ENCODE data around the gene KRTAP10-1. TPM values are rescaled to one million over a fixed set of nuclear protein-coding genes. Genes with fewer than 3 reads are reported as not detected.

The KRTAP10-1 gene
- total RNA-seq, 1 experiment from 2014 or later = not detected

GRCh38 chr21:44520326-44521300, 19.4 kb downstream of the KRTAP10-1 start:
- H3K4me1 ChIP-seq (ENCODE audit: control insufficient read depth, insufficient read depth, low read length) = no peaks in the 10 kb centered on the region
- CTCF ChIA-PET = no interaction called here
- in situ Hi-C loops (cut with HindIII; ENCODE audit: low pct_unique_long_range_greater_than_20kb, low sequenced_read_pairs) (no loop called here), intact Hi-C loops (cut with micrococcal nuclease; ENCODE audit: unreplicated experiment) (no loop called here)
- peaks cover 2% of the 10 kb centered on the region; the same call in 1 of the 2 replicates for H3K36me3 ChIP-seq (ENCODE audit: control insufficient read depth, insufficient read depth, low read length)
- DNase-seq (ENCODE audit: low read depth, low spot score) (no peak), ATAC-seq (no peak)
- TF ChIP-seq POLR2AphosphoS5 (IDR thresholded peaks at IDR 0.05; ENCODE audit: low read depth, low read length) = no peak
- POLR2A ChIA-PET = no interaction called here
- H3K9me3 ChIP-seq (ENCODE audit: control insufficient read depth, insufficient read depth, low read depth, low read length) = no peaks in the 10 kb centered on the region
- no peaks in the 10 kb centered on the region for H3K27me3 ChIP-seq (ENCODE audit: control insufficient read depth, insufficient read depth, low read length)
- no TSS peak for BruUV-seq (replicated peaks)
- H3K27ac ChIP-seq (ENCODE audit: low read length) = no peak overlapping the region
- H3K4me3 ChIP-seq (ENCODE audit: low read depth in 2 of 2, low read length in 2 of 2) = no peak overlapping the region

- intact Hi-C loops (cut with micrococcal nuclease; ENCODE audit: unreplicated experiment) (loop anchor here (10.0 kb wide), 1 partner anchor 265 kb away; no protein-coding TSS in a partner anchor), in situ Hi-C loops (cut with HindIII; ENCODE audit: low pct_unique_long_range_greater_than_20kb, low sequenced_read_pairs) (no loop called here)
- peaks cover 2% of the 10 kb centered on the region; the same call in 1 of the 2 replicates for H3K36me3 ChIP-seq (ENCODE audit: control insufficient read depth, insufficient read depth, low read length)
- POLR2A ChIA-PET = no interaction called here
- TF ChIP-seq SIN3A (IDR thresholded peaks at IDR 0.05; ENCODE audit: borderline replicate concordance, insufficient read depth, low read depth, low read length) = no peak
- TF ChIP-seq CTCF (IDR thresholded peaks at IDR 0.05) = no peak
- TF ChIP-seq POLR2AphosphoS5 (IDR thresholded peaks at IDR 0.05; ENCODE audit: low read depth, low read length) = no peak
- TF ChIP-seq REST (IDR thresholded peaks at IDR 0.05; ENCODE audit: insufficient read depth in 1 of 2, low read depth in 2 of 2, low read length in 1 of 2) = no peak
- no peak for TF ChIP-seq TCF7L2 (IDR thresholded peaks at IDR 0.05; ENCODE audit: low read depth, low read length)
- H3K4me3 ChIP-seq (ENCODE audit: low read depth in 2 of 2, low read length in 2 of 2) = no peak overlapping the region
- no peaks in the 10 kb centered on the region for H3K27me3 ChIP-seq (ENCODE audit: control insufficient read depth, insufficient read depth, low read length)
- CTCF ChIA-PET = no interaction called here
- DNase-seq (ENCODE audit: low read depth, low spot score) (no peak), ATAC-seq (no peak)
- no peaks in the 10 kb centered on the region for H3K4me1 ChIP-seq (ENCODE audit: control insufficient read depth, insufficient read depth, low read length)
- no peaks in the 10 kb centered on the region for H3K9me3 ChIP-seq (ENCODE audit: control insufficient read depth, insufficient read depth, low read depth, low read length)
- BruUV-seq (replicated peaks) = no TSS peak
- H3K27ac ChIP-seq (ENCODE audit: low read length) = no peak overlapping the region
These were observed 20.4 kb downstream of the KRTAP10-1 start for GRCh38 chr21:44519346-44520325.
